ENCODE results near the gene ZSCAN9.

The ZSCAN9 gene

GRCh38 chr6:28266563-28266961 lies 41.5 kb downstream of the ZSCAN9 start:
- no peak for TF ChIP-seq CTCF (IDR thresholded peaks at IDR 0.05; ENCODE audit: borderline replicate concordance, control extremely low read depth, extremely low read depth, insufficient read depth, missing control alignments)
- in situ Hi-C loops (cut with MboI; ENCODE audit: low sequenced_read_pairs, unreplicated experiment) = no loop called here
- no peak for DNase-seq (ENCODE audit: low spot score)

- in situ Hi-C loops (cut with MboI; ENCODE audit: low sequenced_read_pairs, unreplicated experiment) = no loop called here
- peak; percentile 79 for DNase-seq (ENCODE audit: low spot score)
- TF ChIP-seq CTCF (IDR thresholded peaks at IDR 0.05; ENCODE audit: borderline replicate concordance, control extremely low read depth, extremely low read depth, insufficient read depth, missing control alignments) = no peak
Measured at GRCh38 chr6:28266962-28267694, 42.1 kb downstream of the ZSCAN9 start, which contains the start of gene ZSCAN26. Gene ZSCAN26 (plus strand): TSS chr6:28267143. CDS start chr6:28271920, 4,777 bp downstream.

DNA sequence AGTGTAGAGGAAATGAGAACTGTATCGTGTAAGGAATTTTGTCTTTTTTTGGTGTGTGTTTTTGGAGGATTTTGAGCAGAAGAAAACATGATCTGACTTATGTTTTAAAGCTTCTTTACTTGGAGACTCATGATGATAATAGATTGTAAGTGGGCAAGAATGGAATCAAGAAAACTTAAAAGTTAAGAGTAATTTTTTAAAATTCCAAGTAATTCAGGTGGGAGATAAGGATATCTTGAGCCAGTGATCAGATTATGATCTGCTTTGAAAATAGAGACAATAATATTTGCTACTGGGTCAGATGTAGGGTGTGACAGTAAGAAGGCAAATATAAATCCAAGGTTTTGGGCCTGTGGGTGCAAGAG lies 42.6 kb downstream of the ZSCAN9 start:
- in situ Hi-C loops (cut with MboI; ENCODE audit: low sequenced_read_pairs, unreplicated experiment) = no loop called here

GRCh38 chr6:28269492-28269891 lies 44.4 kb downstream of the ZSCAN9 start:
- TF ChIP-seq CTCF (IDR thresholded peaks at IDR 0.05; ENCODE audit: borderline replicate concordance, control extremely low read depth, extremely low read depth, insufficient read depth, missing control alignments) = no peak
- in situ Hi-C loops (cut with MboI; ENCODE audit: low sequenced_read_pairs, unreplicated experiment) = no loop called here
- no peak for DNase-seq (ENCODE audit: low spot score)

More for the DNA sequence above, 42.6 kb downstream of the ZSCAN9 start:
- no peak for TF ChIP-seq CTCF (IDR thresholded peaks at IDR 0.05; ENCODE audit: borderline replicate concordance, control extremely low read depth, extremely low read depth, insufficient read depth, missing control alignments)
- DNase-seq (ENCODE audit: low spot score) = no peak

DNA sequence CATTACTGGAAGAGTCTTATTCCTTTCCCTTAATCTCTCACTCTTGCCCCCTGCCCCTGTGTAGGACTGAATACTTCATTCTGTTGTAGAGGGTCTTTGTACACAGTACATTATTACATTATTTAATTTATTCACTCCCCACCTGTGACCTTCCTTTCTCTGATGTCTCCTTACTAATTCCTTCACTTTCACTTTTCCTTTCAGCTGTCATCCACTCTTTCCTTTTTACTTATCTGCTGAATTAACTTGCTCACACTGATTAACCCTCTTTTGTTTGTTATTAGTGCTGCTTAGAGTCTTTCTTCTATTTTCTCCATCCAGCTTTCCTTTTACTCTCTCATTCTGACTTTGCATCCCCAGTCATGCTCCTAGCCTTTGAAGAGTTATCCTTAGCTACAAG lies 49.8 kb downstream of the ZSCAN9 start:
- in situ Hi-C loops (cut with MboI; ENCODE audit: low sequenced_read_pairs, unreplicated experiment) = no loop called here
- no peak for TF ChIP-seq CTCF (IDR thresholded peaks at IDR 0.05; ENCODE audit: borderline replicate concordance, control extremely low read depth, extremely low read depth, insufficient read depth, missing control alignments)

GRCh38 chr6:28277746-28278145 lies 52.7 kb downstream of the ZSCAN9 start:
- no peak for DNase-seq (ENCODE audit: low spot score)
- in situ Hi-C loops (cut with MboI; ENCODE audit: low sequenced_read_pairs, unreplicated experiment) = no loop called here
- no peak for TF ChIP-seq CTCF (IDR thresholded peaks at IDR 0.05; ENCODE audit: borderline replicate concordance, control extremely low read depth, extremely low read depth, insufficient read depth, missing control alignments)

More for the DNA sequence above, 49.8 kb downstream of the ZSCAN9 start:
- DNase-seq (ENCODE audit: low spot score) = no peak

Data from GM13976 (cell line).